Immature natural killer cell (primary cell): ENCODE measurements around the gene TMC5. TPM values are rescaled to one million over a fixed set of nuclear protein-coding genes. Genes with fewer than 3 reads are reported as not detected.
"Not testable (repeated sequence)": the region's sequence is repeated elsewhere in the genome, so short reads cannot be mapped to it uniquely, and the experiment has no call there.

ENCODE experiments used
- DNase-seq, 3 donors: peaks; one replicate each; pipeline ENCODE4 v3.0.0; 2022; ENCODE audit warnings: mixed read lengths in 1 of 3
- H3K27ac Mint-ChIP-seq, 6 donors: one replicate each; pipeline ENCODE4 v1.8.0; 2020; ENCODE audit warnings: mixed read lengths in 6 of 6, mild to moderate bottlenecking in 5 of 6, inconsistent platforms in 4 of 6, moderate library complexity in 3 of 6
- H3K27me3 Mint-ChIP-seq, 3 donors: one replicate each; pipeline ENCODE4 v1.8.0; 2020 to 2021; ENCODE audit warnings: low read depth in 3 of 3, mild to moderate bottlenecking in 3 of 3, mixed read lengths in 3 of 3, moderate library complexity in 3 of 3, inconsistent platforms in 1 of 3
- H3K36me3 Mint-ChIP-seq, 3 donors: one replicate each; pipeline ENCODE4 v1.8.0; 2020; ENCODE audit warnings: mixed read lengths in 3 of 3, inconsistent platforms in 2 of 3, mild to moderate bottlenecking in 2 of 3
- H3K4me1 Mint-ChIP-seq, 2 donors: one replicate each; pipeline ENCODE4 v1.8.0; 2020; ENCODE audit warnings: inconsistent platforms in 2 of 2, mild to moderate bottlenecking in 2 of 2, mixed read lengths in 2 of 2, moderate library complexity in 1 of 2
- H3K4me3 Mint-ChIP-seq, 5 donors: one replicate each; pipeline ENCODE4 v1.8.0; 2020; ENCODE audit warnings: mild to moderate bottlenecking in 5 of 5, mixed read lengths in 5 of 5, inconsistent platforms in 3 of 5, moderate library complexity in 3 of 5
- H3K9me3 Mint-ChIP-seq, 6 donors: one replicate each; pipeline ENCODE4 v1.8.0; 2020; ENCODE audit warnings: mild to moderate bottlenecking in 6 of 6, mixed read lengths in 6 of 6, inconsistent platforms in 4 of 6, moderate library complexity in 3 of 6
- polyA plus RNA-seq, 3 donors: library from polyadenylated mRNA; unstranded; fragments of 300-500 nt; fragmentation: Illumina TruSeq; gene quantifications; one replicate each; pipeline ENCODE4 v1.2.3, GENCODE V29; 2021

Gene TMC5
- polyA plus RNA-seq, 3 donors from 2014 or later, result not detected

DNA sequence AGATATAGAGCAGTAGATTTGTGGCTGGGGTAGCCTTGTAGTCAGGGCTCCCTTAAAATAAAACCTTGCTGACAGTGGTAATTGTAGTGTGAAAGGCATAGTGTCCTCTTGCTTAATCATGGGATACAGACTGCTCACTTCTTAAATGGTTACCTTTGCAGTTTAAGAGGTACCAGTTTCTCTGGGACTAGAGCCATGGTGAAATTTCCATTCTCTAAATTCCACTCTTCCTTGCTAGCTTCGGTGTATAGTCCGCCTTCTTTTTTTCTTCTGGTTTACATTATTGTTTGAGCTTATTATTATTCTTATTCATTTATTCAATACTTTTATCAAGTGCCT lies 107.7 kb downstream of the TMC5 start:
- no peak for DNase-seq
- Mint-ChIP-seq H3K4me1 (peaks cover 41 to 50% of the 10 kb centered on the region in 2 donors), H3K9me3 (no peaks in the 10 kb centered on the region), H3K36me3 (peaks cover 0 to 11% (median 4%) of the 10 kb centered on the region in 3 donors), H3K27ac (peak overlapping the region in 4 of 6 donors; percentile 43 to 94 (median 74)), H3K4me3 (peak overlapping the region; percentile 93 to 100 (median 96)), H3K27me3 (peaks cover 0 to 6% (median 5%) of the 10 kb centered on the region in 3 donors)

GRCh38 chr16:19527161-19527560 lies 109.5 kb downstream of the TMC5 start:
- no peak overlapping the region for H3K27ac Mint-ChIP-seq
- H3K4me3 Mint-ChIP-seq, result no peak overlapping the region
- no peak for DNase-seq
- peaks cover 0 to 12% (median 4%) of the 10 kb centered on the region in 3 donors for H3K36me3 Mint-ChIP-seq
- peaks cover 0 to 3% (median 3%) of the 10 kb centered on the region in 3 donors for H3K27me3 Mint-ChIP-seq
- H3K9me3 Mint-ChIP-seq, result no peaks in the 10 kb centered on the region
- H3K4me1 Mint-ChIP-seq, result peaks cover 23 to 32% of the 10 kb centered on the region in 2 donors

DNA sequence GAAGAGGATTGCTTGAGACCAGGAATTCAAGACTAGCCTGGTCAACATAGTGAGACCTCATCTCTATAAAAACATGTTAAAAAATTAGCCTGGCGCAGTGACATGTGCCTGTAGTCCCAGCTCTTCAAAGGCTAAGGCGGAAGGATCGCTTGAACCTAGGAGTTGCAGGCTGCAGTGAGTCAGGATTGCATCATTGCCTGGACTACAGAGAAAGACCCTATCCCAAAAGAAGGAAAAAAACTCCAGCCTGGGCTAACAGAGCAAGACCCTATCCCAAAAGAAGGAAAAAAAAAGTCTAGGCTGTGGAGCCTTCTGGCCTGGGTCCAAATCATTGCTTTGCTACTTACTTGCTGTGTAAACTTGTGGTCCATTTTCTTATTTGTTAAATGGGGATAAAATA lies 111.0 kb downstream of the TMC5 start:
- Mint-ChIP-seq H3K9me3 (no peaks in the 10 kb centered on the region), H3K4me3 (no peak overlapping the region)

DNA sequence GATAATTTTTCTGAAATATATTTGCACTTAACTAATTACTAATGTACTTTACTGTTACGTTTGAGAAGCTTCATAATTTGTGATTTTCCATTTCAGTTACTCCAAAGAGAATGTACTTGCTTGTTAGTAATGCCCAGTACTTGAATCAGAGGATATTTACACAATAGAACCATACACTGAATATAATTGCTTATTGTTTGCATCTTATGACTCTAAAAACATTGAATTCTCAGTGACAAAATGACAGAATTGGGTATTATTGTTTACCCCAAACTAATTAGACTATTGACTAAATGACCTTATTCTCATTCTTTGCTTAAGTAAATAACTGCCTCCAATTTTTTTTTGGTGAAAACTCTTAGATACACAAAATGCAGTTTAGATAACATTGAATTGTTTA lies 114.9 kb downstream of the TMC5 start:
- H3K9me3 Mint-ChIP-seq, result no peaks in the 10 kb centered on the region
- DNase-seq, result no peak
- no peak overlapping the region for H3K4me3 Mint-ChIP-seq
- no peaks in the 10 kb centered on the region for H3K27me3 Mint-ChIP-seq
- no peaks in the 10 kb centered on the region for H3K4me1 Mint-ChIP-seq
- H3K27ac Mint-ChIP-seq, result no peak overlapping the region
- H3K36me3 Mint-ChIP-seq, result peaks cover 4 to 33% (median 9%) of the 10 kb centered on the region in 3 donors

More for the DNA sequence above, 111.0 kb downstream of the TMC5 start:
- peaks cover 0 to 2% (median 2%) of the 10 kb centered on the region in 3 donors for H3K27me3 Mint-ChIP-seq
- H3K36me3 Mint-ChIP-seq, result peaks cover 3 to 22% (median 4%) of the 10 kb centered on the region in 3 donors
- no peak for DNase-seq
- no peak overlapping the region for H3K27ac Mint-ChIP-seq
- peaks cover 14 to 21% of the 10 kb centered on the region in 2 donors for H3K4me1 Mint-ChIP-seq

DNA sequence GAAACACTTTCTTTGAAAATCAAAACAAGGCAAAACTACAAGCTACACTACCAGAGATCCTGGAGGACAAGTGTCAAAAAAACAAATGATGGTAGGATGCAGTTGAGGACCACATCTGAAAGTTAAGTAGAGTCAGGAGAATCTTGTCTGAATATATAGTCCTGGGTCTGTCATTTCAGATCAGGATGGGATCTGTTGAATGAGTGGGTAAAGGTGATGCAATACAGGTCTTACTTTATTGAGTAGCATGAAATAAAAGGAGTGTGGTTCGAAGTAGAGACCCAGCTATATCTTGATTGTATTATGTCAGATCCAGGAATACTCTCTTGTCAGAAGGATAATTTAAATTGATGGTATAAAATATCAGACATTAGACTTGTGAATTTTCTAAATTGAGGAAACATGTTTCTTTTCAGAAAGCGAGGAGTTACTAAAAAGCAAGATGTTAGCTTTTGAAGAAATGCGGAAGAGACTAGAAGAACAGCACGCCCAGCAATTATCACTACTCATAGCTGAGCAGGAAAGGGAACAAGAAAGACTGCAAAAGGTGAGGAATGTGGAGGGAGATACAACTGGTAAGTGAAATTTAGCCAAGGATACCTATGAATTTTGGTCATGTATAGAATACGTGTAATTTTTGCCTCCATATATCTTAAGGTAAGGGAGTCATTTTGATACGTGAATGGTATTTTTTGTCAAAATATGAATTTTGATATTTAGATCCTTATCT lies 122.7 kb downstream of the TMC5 start:
- Mint-ChIP-seq H3K36me3 (peaks cover 31 to 49% (median 36%) of the 10 kb centered on the region in 3 donors), H3K4me3 (no peak overlapping the region), H3K27me3 (no peaks in the 10 kb centered on the region), H3K4me1 (no peaks in the 10 kb centered on the region), H3K9me3 (peaks cover 0 to 3% (median 0%) of the 10 kb centered on the region in 6 donors), H3K27ac (peak overlapping the region in 2 of 6 donors; percentile 21 to 25)
- no peak for DNase-seq

- H3K27me3 Mint-ChIP-seq, result no peaks in the 10 kb centered on the region
- DNase-seq, result no peak
- peaks cover 0 to 3% (median 0%) of the 10 kb centered on the region in 6 donors for H3K9me3 Mint-ChIP-seq
- no peaks in the 10 kb centered on the region for H3K4me1 Mint-ChIP-seq
- no peak overlapping the region for H3K4me3 Mint-ChIP-seq
- no peak overlapping the region for H3K27ac Mint-ChIP-seq
- H3K36me3 Mint-ChIP-seq, result peaks cover 26 to 39% (median 36%) of the 10 kb centered on the region in 3 donors
Observed at GRCh38 chr16:19542138-19542821, 124.6 kb downstream of the TMC5 start.

- DNase-seq, H3K27me3 Mint-ChIP-seq, H3K4me1 Mint-ChIP-seq, H3K9me3 Mint-ChIP-seq, H3K27ac Mint-ChIP-seq, H3K4me3 Mint-ChIP-seq: not testable (repeated sequence)
- H3K36me3 Mint-ChIP-seq, result peaks cover 26 to 40% (median 36%) of the 10 kb centered on the region in 3 donors
Observed at GRCh38 chr16:19543278-19543996, 125.8 kb downstream of the TMC5 start.

GRCh38 chr16:19548144-19548543 lies 130.5 kb downstream of the TMC5 start:
- no peak for DNase-seq
- Mint-ChIP-seq H3K27ac (no peak overlapping the region), H3K36me3 (peaks cover 15 to 29% (median 18%) of the 10 kb centered on the region in 3 donors), H3K27me3 (no peaks in the 10 kb centered on the region), H3K4me3 (no peak overlapping the region), H3K4me1 (no peaks in the 10 kb centered on the region), H3K9me3 (peaks cover 0 to 3% (median 0%) of the 10 kb centered on the region in 6 donors)

Other genes with a start within 250 kb of the TMC5 start
- gene SYT17, start 249.6 kb upstream of the TMC5 start, polyA plus RNA-seq, result not detected
- not detected for gene CLEC19A, start 132.2 kb upstream of the TMC5 start, polyA plus RNA-seq
- gene GDE1, start 104.2 kb downstream of the TMC5 start, polyA plus RNA-seq, result 10 to 100 TPM; 42.8 to 61.5 (median 46.6) TPM
- 10 to 100 TPM in 1 of 3 donors, 1 to 10 TPM in 2; 7.5 to 10.1 (median 9.4) TPM for gene CCP110, start 106.1 kb downstream of the TMC5 start, polyA plus RNA-seq
- gene VPS35L, start 137.8 kb downstream of the TMC5 start, polyA plus RNA-seq, result 10 to 100 TPM; 32.4 to 49.6 (median 46.6) TPM